Left ventricle myocardium inferior (tissue), 1 donor: Measurements from ENCODE around the gene DDX51. TPM values are rescaled to one million over a fixed set of nuclear protein-coding genes. Genes with fewer than 3 reads are reported as not detected.

Source experiments
- DNase-seq: peaks from one replicate; pipeline ENCODE4 v3.0.0-alpha.2; 2020
- H3K27ac ChIP-seq: fragments of 200-600 bp; replicated peaks from 2 replicates; pipeline ENCODE4 v1.8.0; 2021
- H3K27me3 ChIP-seq: fragments of 200-600 bp; 2 replicates; pipeline ENCODE4 v1.8.0; 2021; ENCODE audit warnings: low read depth
- H3K36me3 ChIP-seq: fragments of 200-600 bp; 2 replicates; pipeline ENCODE4 v1.8.0; 2021
- H3K4me1 ChIP-seq: fragments of 200-600 bp; 2 replicates; pipeline ENCODE4 v1.8.0; 2021
- H3K4me3 ChIP-seq: fragments of 200-600 bp; 2 replicates; pipeline ENCODE4 v1.8.0; 2021; ENCODE audit warnings: mild to moderate bottlenecking, moderate library complexity
- H3K9me3 ChIP-seq: fragments of 200-600 bp; replicated peaks from 2 replicates; pipeline ENCODE4 v1.8.0; 2021
- CTCF ChIP-seq: fragments of 200-600 bp; IDR thresholded peaks from 2 replicates; pipeline ENCODE4 v1.8.0; 2021; ENCODE audit warnings: antibody characterized with exemption, mild to moderate bottlenecking, borderline replicate concordance
- intact Hi-C: fragments of 100-400 bp; cut with micrococcal nuclease; formaldehyde crosslinking; loops from one replicate; pipeline ENCODE4 v1.11.0; 2022
- total RNA-seq: library from RNA; stranded (reverse); fragmentation: NEBNext Ultra II Directional; extraction: Animal tissue kit (Norgen Biotek cat#: 25700); gene quantifications from one replicate; pipeline ENCODE4 v1.2.1, GENCODE V29; 2021
- donor health status: DM: no; HTN: yes; CAD: no; lungs with severe emphysema.

Gene DDX51
- total RNA-seq, 1 donor from 2014 or later = 9.0 TPM

GRCh38 chr12:132180648-132181546 is 36.8 kb upstream of the DDX51 start:
- intact Hi-C loops = no loop called here
- H3K27me3 ChIP-seq = peaks cover 77% of the 10 kb centered on the region
- H3K27ac ChIP-seq = no peak overlapping the region
- H3K4me1 ChIP-seq = no peaks in the 10 kb centered on the region
- H3K36me3 ChIP-seq = no peaks in the 10 kb centered on the region
- peaks cover 19% of the 10 kb centered on the region for H3K9me3 ChIP-seq
- TF ChIP-seq CTCF = no peak
- no peak overlapping the region for H3K4me3 ChIP-seq
- no peak for DNase-seq

- Histone ChIP-seq H3K4me3 (no peak overlapping the region), H3K9me3 (peaks cover 7% of the 10 kb centered on the region), H3K4me1 (no peaks in the 10 kb centered on the region), H3K27me3 (peaks cover 79% of the 10 kb centered on the region), H3K27ac (no peak overlapping the region), H3K36me3 (no peaks in the 10 kb centered on the region)
- intact Hi-C loops = no loop called here
- no peak for DNase-seq
- no peak for TF ChIP-seq CTCF
Measured at GRCh38 chr12:132179431-132180362, 35.6 kb upstream of the DDX51 start.

- no peak for TF ChIP-seq CTCF
- no peak for DNase-seq
- H3K4me1 ChIP-seq = no peaks in the 10 kb centered on the region
- no peak overlapping the region for H3K4me3 ChIP-seq
- H3K36me3 ChIP-seq = no peaks in the 10 kb centered on the region
- intact Hi-C loops = no loop called here
- no peaks in the 10 kb centered on the region for H3K9me3 ChIP-seq
- H3K27me3 ChIP-seq = peaks cover 87% of the 10 kb centered on the region
- H3K27ac ChIP-seq = no peak overlapping the region
Measured at GRCh38 chr12:132178801-132179401, 34.8 kb upstream of the DDX51 start.

- intact Hi-C loops = no loop called here
- no peaks in the 10 kb centered on the region for H3K36me3 ChIP-seq
- H3K27me3 ChIP-seq = peaks cover 93% of the 10 kb centered on the region
- TF ChIP-seq CTCF = no peak
- no peak overlapping the region for H3K27ac ChIP-seq
- no peak for DNase-seq
- no peaks in the 10 kb centered on the region for H3K9me3 ChIP-seq
- no peak overlapping the region for H3K4me3 ChIP-seq
- H3K4me1 ChIP-seq = no peaks in the 10 kb centered on the region
Measured at GRCh38 chr12:132178316-132178715, 34.2 kb upstream of the DDX51 start.

GRCh38 chr12:132176920-132177551 is 32.9 kb upstream of the DDX51 start:
- Histone ChIP-seq H3K4me1 (no peaks in the 10 kb centered on the region), H3K4me3 (no peak overlapping the region), H3K9me3 (no peaks in the 10 kb centered on the region), H3K27ac (no peak overlapping the region), H3K27me3 (peaks cover 93% of the 10 kb centered on the region), H3K36me3 (no peaks in the 10 kb centered on the region)
- no peak for DNase-seq
- TF ChIP-seq CTCF = no peak
- intact Hi-C loops = no loop called here
